Erythroblast (primary cell): ENCODE measurements around the gene CACNA2D2.

Experiments
- GATA1 ChIP-seq: IDR thresholded peaks from 2 replicates; pipeline ENCODE4 v1.6.1; 2011; ENCODE audit warnings: low read depth, mild to moderate bottlenecking, control low read depth, low read length, moderate library complexity
- POLR2A ChIP-seq: IDR thresholded peaks from 2 replicates; pipeline ENCODE4 v1.6.1; 2011; ENCODE audit warnings: mild to moderate bottlenecking, low read length

GRCh38 chr3:50422153-50422552, 81.3 kb downstream of the CACNA2D2 start:
- TF ChIP-seq POLR2A (no peak), GATA1 (no peak)
